ENCODE measurements around the gene POLD4. TPM values are rescaled to one million over a fixed set of nuclear protein-coding genes. Genes with fewer than 3 reads are reported as not detected.

POLD4 gene
- total RNA-seq, 1 donor = 59.4 TPM

DNA sequence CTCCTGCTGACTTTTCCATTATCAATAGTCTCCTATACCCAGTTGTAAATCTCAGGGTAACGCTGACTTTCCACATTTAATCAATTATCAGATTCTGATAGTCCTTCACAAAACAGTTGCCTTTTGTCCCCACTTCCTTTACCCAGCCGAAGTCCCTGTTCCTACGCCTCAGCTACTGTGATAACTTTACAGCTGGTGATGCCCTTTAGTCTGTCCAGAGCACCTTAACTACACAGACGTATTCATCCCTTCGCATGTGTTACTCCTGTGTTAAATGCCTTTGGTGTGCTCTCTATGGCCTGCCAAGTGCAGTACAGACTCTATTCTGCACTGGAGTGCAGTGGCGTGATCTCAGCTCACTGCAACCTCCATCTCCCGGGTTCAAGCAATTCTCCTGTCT lies 29.8 kb downstream of the POLD4 start:
- Histone ChIP-seq H3K36me3 (ENCODE audit: insufficient read depth, low read length) (peaks cover 2% of the 10 kb centered on the region), H3K27ac (ENCODE audit: low read depth, low read length) (no peak overlapping the region), H3K27me3 (ENCODE audit: insufficient read depth, low read length) (no peaks in the 10 kb centered on the region), H3K4me1 (ENCODE audit: insufficient read depth, low read length) (peaks cover under 1% of the 10 kb centered on the region), H3K4me3 (ENCODE audit: insufficient read depth, low read length) (no peak overlapping the region), H3K4me2 (ENCODE audit: insufficient read depth, low read length) (no peak overlapping the region), H3K79me2 (ENCODE audit: insufficient read depth, low read length) (no peaks in the 10 kb centered on the region), H4K20me1 (ENCODE audit: insufficient read depth, low read length) (no peaks in the 10 kb centered on the region), H3K9me3 (ENCODE audit: low read depth, low read length) (no peaks in the 10 kb centered on the region), H2AFZ (ENCODE audit: low read length) (no peak overlapping the region)
- TF ChIP-seq, protein P1, sequence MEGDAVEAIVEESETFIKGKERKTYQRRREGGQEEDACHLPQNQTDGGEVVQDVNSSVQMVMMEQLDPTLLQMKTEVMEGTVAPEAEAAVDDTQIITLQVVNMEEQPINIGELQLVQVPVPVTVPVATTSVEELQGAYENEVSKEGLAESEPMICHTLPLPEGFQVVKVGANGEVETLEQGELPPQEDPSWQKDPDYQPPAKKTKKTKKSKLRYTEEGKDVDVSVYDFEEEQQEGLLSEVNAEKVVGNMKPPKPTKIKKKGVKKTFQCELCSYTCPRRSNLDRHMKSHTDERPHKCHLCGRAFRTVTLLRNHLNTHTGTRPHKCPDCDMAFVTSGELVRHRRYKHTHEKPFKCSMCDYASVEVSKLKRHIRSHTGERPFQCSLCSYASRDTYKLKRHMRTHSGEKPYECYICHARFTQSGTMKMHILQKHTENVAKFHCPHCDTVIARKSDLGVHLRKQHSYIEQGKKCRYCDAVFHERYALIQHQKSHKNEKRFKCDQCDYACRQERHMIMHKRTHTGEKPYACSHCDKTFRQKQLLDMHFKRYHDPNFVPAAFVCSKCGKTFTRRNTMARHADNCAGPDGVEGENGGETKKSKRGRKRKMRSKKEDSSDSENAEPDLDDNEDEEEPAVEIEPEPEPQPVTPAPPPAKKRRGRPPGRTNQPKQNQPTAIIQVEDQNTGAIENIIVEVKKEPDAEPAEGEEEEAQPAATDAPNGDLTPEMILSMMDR (IDR thresholded peaks at IDR 0.05; ENCODE audit: extremely low read depth, low read depth, low read length) = no peak
- DNase-seq (ENCODE audit: insufficient read length, low spot score, missing footprints) = no peak

DNA sequence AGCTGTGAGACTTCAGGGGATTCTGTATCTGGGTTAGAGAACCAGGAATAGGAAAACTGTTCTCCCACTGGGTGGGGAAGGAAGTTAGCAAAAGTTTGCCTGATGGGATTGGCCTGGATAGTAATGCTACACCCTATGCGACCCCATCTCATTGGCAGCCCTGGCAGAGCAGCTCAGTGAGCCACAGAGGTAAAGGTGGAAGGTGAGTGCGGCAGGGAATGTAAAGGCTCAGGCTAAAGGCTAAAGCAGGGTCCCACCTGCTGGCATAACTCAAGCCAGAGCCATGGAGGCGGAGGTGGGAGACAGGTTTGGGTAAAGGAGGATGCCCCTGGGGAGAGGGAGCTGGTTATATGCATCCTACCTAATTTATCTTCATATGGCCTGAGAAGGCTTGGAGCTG lies 31.3 kb downstream of the POLD4 start:
- no peak overlapping the region for H2AFZ ChIP-seq (ENCODE audit: low read length)
- H3K79me2 ChIP-seq (ENCODE audit: insufficient read depth, low read length) = no peaks in the 10 kb centered on the region
- H4K20me1 ChIP-seq (ENCODE audit: insufficient read depth, low read length) = no peaks in the 10 kb centered on the region
- no peak overlapping the region for H3K4me3 ChIP-seq (ENCODE audit: insufficient read depth, low read length)
- TF ChIP-seq, protein P1 (IDR thresholded peaks at IDR 0.05; ENCODE audit: extremely low read depth, low read depth, low read length) = no peak
- H3K36me3 ChIP-seq (ENCODE audit: insufficient read depth, low read length) = peaks cover 2% of the 10 kb centered on the region
- no peak overlapping the region for H3K4me2 ChIP-seq (ENCODE audit: insufficient read depth, low read length)
- no peak for DNase-seq (ENCODE audit: insufficient read length, low spot score, missing footprints)
- H3K9me3 ChIP-seq (ENCODE audit: low read depth, low read length) = no peaks in the 10 kb centered on the region
- no peak overlapping the region for H3K27ac ChIP-seq (ENCODE audit: low read depth, low read length)
- H3K27me3 ChIP-seq (ENCODE audit: insufficient read depth, low read length) = no peaks in the 10 kb centered on the region
- peaks cover 6% of the 10 kb centered on the region for H3K4me1 ChIP-seq (ENCODE audit: insufficient read depth, low read length)

DNA sequence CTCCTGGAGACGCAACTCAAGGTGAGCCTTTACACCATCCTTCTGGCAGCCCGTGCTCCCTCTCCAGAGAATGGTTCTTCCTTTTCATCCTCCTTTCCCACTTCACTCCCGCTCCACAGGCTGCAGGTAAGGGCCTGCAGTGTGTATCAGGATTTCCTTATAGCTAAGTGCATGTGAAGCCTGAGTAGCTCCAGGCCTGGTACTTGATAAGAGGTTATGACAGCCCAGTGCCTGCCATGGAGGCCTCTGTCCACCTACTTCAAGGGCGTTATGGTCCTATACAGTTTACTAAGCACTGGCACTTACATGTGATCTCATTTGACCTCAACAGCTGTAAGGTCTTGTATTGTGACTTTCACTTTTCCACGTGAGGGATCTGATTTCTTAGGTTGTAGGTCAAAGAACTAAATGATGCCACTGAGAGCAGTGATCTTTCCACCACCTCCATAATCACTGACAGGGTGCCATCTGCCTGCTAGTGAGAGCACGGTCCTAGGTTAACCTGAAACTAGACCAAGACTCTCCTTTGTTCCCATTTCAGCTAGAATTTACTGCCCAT lies 32.0 kb downstream of the POLD4 start:
- H3K9me3 ChIP-seq (ENCODE audit: low read depth, low read length) = no peaks in the 10 kb centered on the region
- TF ChIP-seq, protein P1 (IDR thresholded peaks at IDR 0.05; ENCODE audit: extremely low read depth, low read depth, low read length) = no peak
- no peak overlapping the region for H2AFZ ChIP-seq (ENCODE audit: low read length)
- DNase-seq (ENCODE audit: insufficient read length, low spot score, missing footprints) = no peak
- H3K79me2 ChIP-seq (ENCODE audit: insufficient read depth, low read length) = no peaks in the 10 kb centered on the region
- H3K27ac ChIP-seq (ENCODE audit: low read depth, low read length) = no peak overlapping the region
- H3K4me1 ChIP-seq (ENCODE audit: insufficient read depth, low read length) = peaks cover 7% of the 10 kb centered on the region
- H3K4me3 ChIP-seq (ENCODE audit: insufficient read depth, low read length) = no peak overlapping the region
- peaks cover 2% of the 10 kb centered on the region for H3K36me3 ChIP-seq (ENCODE audit: insufficient read depth, low read length)
- H3K27me3 ChIP-seq (ENCODE audit: insufficient read depth, low read length) = no peaks in the 10 kb centered on the region
- no peak overlapping the region for H3K4me2 ChIP-seq (ENCODE audit: insufficient read depth, low read length)
- H4K20me1 ChIP-seq (ENCODE audit: insufficient read depth, low read length) = no peaks in the 10 kb centered on the region

DNA sequence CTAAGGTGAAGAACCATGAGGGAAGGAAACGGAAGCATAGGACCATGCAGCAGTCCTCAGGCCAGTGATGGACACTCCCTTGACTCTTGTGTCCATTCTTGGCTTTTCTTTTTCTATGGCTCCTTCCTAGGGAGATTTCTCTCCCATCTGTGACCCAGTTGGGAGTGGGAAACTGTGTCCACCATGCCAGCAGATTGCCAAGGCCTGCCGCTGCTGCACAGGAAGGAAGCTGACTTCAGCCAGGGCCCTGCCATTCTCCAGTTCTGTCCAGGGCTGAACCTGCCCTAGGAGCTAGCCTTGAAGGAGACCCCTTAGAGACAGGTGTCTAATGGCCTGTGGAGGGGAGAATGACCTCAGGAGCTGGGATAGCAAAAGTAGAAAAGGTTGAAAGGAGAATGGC lies 32.7 kb downstream of the POLD4 start:
- Histone ChIP-seq H3K27ac (ENCODE audit: low read depth, low read length) (no peak overlapping the region), H3K36me3 (ENCODE audit: insufficient read depth, low read length) (peaks cover 2% of the 10 kb centered on the region), H3K4me2 (ENCODE audit: insufficient read depth, low read length) (no peak overlapping the region), H3K27me3 (ENCODE audit: insufficient read depth, low read length) (no peaks in the 10 kb centered on the region), H3K4me1 (ENCODE audit: insufficient read depth, low read length) (peaks cover 7% of the 10 kb centered on the region), H3K9me3 (ENCODE audit: low read depth, low read length) (no peaks in the 10 kb centered on the region), H2AFZ (ENCODE audit: low read length) (no peak overlapping the region), H3K79me2 (ENCODE audit: insufficient read depth, low read length) (no peaks in the 10 kb centered on the region), H4K20me1 (ENCODE audit: insufficient read depth, low read length) (no peaks in the 10 kb centered on the region), H3K4me3 (ENCODE audit: insufficient read depth, low read length) (no peak overlapping the region)
- TF ChIP-seq, protein P1 (IDR thresholded peaks at IDR 0.05; ENCODE audit: extremely low read depth, low read depth, low read length) = no peak
- no peak for DNase-seq (ENCODE audit: insufficient read length, low spot score, missing footprints)
